Inferior parietal cortex (tissue), 1 donor: Measurements from ENCODE around the gene GRAMD2B.
"Not testable (repeated sequence)": the region's sequence is repeated elsewhere in the genome, so short reads cannot be mapped to it uniquely, and the experiment has no call there.

Experiments
- DNase-seq: peaks from one replicate; pipeline ENCODE4 v3.0.0-alpha.2; 2016; ENCODE audit errors: extremely low spot score

Gene GRAMD2B

DNA sequence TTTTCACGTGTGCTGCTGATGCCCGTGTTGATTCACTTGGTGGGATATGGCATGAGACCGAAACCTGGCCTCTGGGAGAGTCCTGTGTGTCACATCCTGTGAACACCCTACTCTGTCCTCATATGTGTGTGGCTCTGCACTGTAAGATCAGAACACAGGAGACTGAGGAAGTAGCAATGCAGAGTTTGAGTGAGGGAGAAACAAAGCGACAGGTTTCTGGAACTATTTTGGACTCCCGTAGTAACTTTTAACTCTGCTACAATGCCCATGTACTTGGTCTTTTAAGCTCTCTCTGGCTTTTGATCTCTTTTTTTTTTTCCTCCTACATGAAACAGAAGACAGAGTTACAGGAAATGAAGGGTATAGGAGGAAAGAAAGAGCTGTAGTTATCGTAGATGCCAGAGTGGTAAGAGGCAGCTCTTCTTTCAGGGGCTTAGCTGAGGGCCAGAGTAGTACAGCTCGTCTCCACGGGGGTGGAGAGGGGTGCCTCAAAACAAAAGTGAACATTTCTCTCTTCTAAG is 26.6 kb downstream of the GRAMD2B start:
- no peak for DNase-seq

DNA sequence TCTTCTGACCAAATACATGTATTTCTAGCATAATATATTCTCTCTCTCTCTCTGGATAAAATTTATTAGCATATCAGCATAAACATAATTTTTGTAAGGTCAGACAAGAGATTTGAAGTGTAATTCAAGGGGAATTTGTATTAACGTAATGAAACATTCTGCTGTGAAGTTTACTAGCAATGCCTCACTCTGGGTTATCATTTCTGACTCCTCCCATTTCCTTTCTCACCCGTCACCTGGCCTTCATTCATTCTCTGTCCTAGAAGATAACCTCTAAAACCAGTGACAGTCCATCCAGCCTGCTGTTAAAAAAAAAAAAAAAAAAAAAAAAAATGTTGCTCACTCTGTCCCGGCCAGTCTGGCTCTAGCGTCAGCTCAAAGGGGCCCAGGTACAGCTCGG is 27.1 kb downstream of the GRAMD2B start:
- no peak for DNase-seq

DNA sequence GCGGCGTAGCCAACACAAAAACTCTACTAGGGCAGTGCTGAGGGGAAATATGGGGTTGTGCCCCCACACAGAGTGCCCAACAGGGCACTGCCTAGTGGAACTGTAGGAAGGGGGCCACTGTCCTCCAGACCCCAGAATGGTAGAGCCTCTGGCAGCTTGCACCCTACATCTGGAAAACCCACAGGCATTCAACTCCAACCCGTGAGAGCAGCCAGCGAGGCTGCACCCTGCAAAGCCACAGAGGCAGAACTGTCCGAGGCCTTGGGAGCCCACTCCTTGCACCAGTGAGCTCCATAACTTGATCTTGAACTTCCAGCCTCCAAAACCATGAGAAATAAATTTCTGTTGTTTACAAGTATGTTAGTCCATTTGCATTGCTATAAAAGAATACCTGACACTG is 27.7 kb downstream of the GRAMD2B start:
- DNase-seq = no peak

DNA sequence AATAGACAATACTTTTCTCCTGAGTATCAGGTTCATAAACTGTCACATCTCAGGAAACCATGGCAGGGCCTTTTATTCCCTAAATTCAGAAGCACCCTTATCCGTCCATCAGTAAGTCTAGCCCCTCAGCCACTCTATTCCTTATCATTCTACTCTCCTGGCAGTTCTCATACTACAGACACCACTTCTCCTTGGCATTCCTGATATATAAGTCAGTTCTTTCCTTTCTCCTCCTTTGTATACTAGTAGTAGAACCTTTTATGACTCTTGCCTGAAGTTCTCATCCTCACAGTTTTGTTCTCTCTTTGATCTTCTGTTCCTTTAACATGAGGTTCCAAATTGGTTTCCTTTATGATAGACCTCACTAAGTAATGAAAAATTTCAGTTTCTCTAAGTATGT is 29.3 kb downstream of the GRAMD2B start:
- DNase-seq = no peak

DNA sequence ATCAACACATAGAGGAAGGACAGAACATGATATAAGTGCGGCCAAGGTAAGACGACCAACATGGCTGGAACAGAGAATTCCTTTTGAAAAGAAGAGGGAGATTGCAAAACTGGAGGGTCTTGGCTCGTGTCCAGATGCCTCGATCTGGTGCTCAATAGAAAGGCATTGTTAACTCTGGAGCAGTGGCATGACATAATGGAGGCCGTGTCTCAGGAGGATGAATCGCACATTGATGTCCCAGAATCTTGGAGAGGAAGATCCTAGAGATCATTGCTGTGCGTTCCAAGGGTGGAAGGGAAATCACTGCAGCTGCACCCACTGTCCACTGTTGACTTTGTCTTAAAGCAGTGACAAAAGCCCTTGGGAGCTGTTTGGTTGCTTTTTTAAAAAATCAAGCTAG is 30.9 kb downstream of the GRAMD2B start:
- peak; percentile 91 for DNase-seq

DNA sequence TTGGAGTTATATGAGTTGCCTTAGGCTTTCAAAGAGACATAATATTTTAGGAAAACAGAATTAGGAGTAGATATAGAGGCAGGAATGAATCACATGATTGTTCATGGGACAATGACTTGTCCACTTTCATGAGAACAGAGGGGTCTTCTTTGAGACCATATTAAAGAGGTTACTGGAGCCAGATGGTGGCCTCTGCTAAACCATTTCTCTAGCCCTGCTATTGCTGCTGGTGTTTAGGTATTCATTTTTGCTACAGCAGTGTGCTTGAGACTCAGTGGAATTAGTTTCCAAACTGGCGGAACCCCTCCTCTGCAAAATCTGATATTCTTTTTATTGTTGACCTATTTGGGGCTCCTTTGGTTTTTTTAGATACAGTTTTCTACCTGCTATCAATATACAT is 31.3 kb downstream of the GRAMD2B start:
- DNase-seq = no peak

DNA sequence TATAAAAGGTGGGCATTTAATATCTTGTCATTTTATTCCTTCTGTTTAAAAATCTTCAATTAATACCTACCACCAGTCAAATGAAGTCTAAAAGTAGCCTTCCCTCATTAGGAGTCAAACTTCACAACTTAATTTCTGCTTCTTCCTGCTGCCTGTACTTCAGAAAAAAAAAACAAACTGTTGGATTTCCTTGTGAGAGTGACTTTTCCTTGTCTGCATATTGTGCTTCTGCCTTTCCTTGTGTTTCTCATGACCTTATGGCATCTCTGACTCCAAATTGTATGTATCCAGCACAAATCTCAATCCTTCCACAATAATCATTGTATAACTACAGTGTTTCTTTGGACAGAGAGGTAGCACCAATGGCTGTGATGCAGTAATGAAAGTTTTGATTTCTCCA is 32.1 kb downstream of the GRAMD2B start:
- no peak for DNase-seq

DNA sequence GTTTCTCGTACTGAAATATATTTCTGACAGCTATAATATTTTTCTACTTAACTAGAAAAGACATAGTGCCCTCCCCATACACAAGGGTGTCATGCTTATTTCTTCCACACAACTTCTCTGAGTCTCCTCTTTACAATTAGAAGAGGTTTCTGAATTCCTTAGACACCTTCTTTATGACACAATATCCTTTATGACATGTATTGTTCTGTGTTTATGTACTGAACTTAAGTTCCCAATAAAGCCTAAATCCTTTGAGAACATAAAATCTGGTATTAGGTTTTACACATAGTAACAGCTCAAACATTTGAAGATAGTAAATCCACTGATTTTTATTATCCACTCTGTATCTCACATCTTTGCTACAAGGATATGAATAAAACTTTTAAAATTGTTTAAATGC is 32.5 kb downstream of the GRAMD2B start:
- DNase-seq = no peak

DNA sequence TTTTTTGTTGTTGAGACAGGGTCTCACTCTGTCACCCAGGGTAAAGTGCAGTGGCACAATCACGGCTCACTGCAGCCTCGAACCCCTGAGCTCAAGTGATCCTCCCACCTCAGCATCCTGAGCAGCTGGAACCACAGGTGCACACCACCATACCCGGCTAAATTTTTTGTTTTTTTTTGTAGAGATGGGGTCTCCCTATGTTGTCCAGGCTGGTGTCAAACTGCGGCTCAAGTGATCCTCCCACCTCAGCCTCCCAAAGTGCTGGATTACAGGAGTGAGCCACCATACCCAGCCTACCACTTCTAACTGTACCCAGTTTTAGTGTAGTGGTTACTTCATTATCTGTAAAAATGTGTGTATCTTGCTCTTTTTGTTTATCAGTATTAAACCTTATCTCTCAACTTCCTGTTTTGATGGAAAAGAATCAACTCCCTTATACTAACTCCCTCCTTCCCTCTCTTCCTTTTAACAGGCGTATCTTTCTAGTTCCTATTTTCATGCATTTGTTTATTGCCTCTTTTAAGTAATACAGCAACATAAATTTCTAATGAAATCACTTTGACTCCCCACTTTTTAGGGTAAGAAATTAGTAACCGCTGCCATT is 33.1 kb downstream of the GRAMD2B start:
- no peak for DNase-seq

DNA sequence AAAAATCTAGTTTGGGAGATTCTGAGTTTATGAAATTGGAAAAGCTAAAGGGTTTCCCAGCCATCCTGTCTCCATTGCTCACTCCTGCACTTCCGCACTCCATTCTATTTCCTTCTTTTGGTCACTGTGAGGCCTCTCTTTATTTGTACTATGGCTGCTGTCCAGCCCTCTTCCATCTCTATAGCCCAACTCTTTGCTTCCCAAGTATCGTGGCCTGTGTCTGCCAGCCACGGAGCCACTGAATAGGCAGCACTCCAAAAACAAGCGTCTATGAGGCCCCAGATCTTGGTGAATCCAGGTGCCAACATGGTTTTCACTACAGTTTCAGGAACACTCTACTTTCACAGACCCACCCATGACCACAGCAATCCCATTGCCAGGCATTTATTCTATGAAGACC is 37.2 kb downstream of the GRAMD2B start:
- DNase-seq = no peak

DNA sequence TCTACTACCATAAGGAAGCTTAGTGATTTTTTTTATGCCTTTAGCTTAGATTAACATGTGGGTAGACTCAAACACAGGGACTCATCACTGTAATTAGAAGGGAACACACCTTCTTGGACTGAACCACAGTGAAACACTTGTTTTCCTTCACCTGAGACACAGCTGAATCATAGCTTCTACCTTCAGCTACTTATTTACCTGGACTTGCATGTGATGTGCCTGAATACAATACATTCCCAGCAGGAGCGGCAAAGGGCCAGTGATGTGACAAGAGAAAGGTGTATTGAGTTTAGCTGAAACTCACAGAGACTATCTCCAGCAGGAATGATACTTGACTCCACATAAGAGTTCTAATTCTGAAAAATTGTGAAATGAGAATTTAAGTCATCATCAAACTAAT is 37.8 kb downstream of the GRAMD2B start:
- no peak for DNase-seq

DNA sequence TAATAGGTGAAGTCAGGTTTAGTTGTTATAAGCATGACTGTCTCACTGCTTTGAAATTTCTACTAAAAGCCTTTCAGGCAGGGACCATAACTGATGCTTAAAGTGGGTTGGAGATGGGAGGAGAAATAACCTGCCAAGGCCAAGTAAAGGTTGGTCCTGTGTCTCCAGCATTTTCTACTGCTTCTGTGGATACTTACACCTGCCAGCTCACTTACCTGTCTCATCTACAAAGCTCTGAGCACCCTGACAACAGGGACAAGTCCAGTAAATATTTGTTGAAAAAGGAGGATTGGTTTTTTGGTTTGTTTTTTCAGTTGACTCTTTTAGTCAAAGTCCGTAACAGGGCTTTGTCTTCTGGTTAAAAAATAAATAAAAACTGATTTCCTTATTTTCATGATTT is 38.6 kb downstream of the GRAMD2B start:
- no peak for DNase-seq

DNA sequence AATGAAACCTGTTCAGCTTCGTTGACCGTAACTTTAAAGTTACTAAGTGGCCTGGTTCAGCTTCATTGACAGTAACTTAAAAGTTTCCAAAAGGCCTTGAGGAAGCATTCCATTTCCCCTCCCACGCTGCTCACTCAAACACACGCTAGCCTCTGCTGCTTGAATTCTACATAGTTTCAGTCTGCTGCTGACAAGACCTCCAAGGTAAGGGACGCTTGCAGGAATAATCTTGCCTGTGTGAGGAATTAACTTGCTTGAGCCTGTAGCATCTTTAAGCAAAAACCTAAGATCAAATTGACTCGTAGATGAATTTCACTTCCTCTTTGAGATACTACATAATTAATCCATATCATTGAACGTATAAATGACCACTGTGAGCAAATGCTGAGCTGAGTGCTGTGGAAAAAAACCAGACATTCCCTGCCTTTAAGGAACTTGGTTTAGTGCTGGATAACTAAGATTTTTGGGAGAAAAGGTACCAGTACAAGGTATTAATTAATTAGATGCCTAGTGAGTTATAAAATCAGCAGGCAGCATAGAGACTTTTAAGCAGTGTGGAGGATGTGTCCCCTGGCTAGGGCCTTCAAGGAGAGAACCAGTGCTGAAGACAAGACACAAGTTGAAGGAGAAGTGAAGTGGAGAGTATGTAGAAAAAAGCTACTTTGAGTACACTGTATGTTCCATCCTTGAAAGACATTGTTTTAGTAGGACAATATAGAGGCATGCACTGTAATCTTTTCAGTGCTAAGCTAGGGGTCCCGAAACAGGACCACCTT is 39.2 kb downstream of the GRAMD2B start:
- DNase-seq = no peak

DNA sequence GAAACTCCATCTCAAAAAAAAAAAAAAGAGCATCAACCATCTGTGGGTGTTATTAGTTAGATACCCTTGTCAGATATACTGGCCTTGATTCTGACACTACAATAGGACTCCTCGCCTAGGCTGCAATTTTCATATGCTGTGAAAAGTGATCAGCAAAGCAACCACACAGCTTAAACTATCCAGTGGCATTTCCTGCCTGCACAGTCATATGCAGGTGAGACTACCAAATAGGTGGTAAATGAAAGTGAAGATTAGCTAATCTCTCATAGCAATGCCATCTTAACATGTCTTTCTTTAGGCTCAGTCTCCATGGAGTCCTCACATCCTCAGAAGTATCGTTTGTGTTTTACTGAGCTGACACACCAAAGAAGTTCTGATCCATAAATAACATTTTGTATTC is 40.8 kb downstream of the GRAMD2B start:
- DNase-seq = no peak

DNA sequence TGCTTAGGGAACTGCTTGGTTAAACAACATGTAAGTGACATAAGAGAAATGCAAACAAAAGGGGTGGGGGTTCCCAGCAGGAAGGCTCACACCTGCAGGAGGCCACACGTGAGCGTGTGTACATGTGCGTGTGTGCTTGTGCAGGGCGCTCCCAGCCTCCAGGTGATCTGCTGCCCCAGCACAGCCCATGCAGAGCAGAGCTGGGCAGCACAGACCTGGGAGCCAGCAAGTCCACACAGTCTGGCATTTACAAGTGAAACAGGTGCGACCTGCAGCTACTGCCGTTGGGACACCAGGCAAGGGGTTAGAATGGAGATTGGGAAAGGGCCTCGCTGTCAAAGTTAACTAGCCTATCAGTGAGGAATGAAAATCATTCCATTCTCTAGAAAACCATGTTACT is 41.8 kb downstream of the GRAMD2B start:
- no peak for DNase-seq

DNA sequence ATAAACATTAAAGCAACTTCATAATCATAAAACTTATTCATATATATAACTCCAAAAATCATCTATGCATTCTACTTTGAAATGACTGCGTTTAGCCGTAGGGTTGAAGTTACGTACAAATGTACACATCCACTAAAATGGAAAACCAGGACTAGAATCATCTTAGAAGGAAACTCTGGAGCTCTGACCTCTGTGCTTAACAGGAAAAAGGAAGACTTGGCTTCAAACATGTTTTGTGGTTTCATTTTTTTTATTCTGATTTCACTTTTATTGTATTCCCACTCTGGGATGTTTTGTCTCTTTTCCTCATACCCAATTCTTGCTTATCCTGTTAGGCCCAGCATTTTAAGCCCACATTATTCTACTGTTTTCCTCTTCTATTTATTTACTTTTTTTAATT is 44.9 kb downstream of the GRAMD2B start:
- DNase-seq = no peak

DNA sequence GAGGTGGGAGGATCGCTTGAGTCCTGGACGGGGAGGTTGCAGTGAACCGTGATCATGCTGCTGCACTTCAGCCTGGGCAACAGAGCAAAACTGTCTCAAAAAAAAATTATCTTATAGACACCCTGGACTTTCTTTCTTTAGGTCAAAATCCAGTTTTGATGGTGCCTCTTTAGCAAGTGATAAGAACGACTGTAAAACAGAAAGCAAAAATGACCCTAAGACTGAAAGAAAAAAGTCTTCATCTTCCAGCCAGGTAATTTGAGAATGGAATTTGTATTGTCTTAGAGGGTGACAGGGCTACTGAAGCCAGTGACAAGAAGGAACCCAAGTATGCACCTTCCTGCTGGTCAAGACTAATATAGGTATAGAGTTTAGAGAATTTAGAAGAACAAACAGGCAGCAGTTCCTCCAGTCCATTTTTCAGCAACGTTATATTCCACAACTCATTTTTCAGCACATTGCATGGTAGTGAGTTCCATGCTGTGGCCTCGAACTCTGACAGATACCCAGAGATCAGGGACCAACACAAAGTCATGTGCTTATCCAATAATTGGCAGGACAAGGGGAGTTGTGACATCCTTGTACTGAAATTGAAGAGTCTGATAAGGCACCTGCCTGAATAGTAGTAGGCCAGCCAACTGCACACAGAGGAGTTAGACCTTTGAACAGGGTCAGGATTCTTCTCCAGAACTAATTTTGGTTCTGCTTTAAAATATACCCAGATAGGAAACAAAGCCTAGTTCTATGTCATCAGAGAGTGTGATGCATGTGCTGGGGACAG is 46.5 kb downstream of the GRAMD2B start:
- DNase-seq = no peak

DNA sequence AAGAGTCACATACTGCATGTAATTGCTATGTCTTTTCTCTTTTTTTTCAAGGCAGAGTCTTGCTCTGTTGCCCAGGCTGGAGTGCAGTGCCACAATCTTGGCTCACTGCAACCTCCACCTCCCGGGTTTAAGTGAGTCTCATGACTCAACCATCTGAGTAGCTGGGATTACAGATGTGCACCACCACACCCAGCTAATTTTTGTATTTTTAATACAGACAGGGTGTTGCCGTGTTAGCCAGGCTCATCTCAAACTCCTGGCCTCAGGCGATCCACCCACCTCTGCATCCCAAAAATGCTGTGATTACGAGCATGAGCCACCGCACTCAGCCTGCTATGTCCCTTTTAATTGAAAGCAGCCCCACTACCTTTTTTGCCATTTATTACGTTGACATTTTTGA is 47.3 kb downstream of the GRAMD2B start:
- not testable (repeated sequence) for DNase-seq

DNA sequence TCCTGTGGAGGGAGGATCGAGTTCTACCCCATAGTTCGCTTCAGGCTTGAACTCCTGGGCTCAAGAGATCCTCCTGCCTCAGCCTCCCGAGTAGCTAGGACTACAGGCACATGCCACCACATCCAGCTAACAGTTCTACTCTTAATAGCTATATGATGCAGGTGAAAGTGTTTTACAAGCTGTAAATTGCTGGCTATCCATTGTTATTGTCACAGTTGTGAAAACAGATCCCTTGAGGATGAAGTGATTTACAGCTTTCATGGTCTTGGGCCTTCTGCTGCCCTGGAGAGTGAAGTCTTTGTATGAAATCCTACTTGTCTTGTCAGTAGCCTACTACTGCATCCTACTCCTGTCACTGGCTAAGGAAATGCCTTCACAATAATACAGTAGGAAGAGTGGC is 48.0 kb downstream of the GRAMD2B start:
- no peak for DNase-seq

DNA sequence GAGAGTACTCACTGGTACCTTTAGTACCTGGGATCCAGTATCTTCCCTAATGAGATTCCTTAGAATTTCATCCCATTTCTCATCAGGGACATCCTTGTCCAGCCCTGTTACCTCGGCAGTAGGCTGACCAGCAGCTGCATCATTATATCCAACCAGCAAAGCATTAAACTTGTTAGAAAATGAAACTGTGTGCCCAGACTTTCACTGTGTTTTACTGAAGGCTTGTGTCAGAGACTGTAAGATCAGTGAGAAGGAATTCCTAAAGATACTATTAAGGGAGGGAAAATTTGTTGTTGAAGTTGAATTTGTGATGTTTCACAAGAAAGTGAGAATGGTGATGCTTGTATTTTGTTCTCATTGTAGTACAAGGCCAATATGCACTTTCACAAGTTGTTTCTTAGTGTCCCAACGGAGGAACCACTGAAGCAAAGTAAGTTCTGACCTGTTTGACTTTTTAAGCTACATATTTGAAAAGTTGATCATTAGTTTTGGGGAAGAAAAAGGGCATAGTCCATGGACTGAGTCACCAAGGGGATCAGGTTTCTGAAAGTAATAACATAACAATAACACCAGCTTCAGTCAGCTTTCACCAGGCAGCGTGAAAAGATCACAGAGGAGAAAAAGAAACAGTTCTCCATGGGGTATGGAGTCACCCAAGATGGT is 48.8 kb downstream of the GRAMD2B start:
- no peak for DNase-seq

DNA sequence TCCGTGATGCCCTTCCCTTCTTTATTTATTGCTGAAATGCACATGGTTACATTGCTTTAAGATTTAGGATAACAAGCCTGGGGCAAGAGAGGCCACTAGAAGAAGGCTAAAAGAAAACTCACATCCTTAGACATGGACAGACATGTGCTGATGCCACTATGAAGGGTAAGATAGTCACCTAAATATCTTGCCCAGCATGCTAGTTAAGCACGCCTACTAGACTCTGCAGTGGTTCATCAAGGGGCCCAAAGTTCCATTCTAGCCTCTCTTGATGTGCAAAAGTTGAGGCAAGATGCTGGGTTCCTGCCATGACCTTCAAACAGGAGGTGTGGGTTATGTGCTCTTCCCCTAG is 49.3 kb downstream of the GRAMD2B start:
- DNase-seq = no peak
